AG08395 (cell line): ENCODE data around the gene CELSR2.
"Not testable (repeated sequence)": the region's sequence is repeated elsewhere in the genome, so short reads cannot be mapped to it uniquely, and the experiment has no call there.

Experiments
- DNase-seq: peaks from one replicate; pipeline ENCODE4 v3.0.0; 2012; ENCODE audit warnings: mixed read lengths, low spot score

The CELSR2 gene, protein sequence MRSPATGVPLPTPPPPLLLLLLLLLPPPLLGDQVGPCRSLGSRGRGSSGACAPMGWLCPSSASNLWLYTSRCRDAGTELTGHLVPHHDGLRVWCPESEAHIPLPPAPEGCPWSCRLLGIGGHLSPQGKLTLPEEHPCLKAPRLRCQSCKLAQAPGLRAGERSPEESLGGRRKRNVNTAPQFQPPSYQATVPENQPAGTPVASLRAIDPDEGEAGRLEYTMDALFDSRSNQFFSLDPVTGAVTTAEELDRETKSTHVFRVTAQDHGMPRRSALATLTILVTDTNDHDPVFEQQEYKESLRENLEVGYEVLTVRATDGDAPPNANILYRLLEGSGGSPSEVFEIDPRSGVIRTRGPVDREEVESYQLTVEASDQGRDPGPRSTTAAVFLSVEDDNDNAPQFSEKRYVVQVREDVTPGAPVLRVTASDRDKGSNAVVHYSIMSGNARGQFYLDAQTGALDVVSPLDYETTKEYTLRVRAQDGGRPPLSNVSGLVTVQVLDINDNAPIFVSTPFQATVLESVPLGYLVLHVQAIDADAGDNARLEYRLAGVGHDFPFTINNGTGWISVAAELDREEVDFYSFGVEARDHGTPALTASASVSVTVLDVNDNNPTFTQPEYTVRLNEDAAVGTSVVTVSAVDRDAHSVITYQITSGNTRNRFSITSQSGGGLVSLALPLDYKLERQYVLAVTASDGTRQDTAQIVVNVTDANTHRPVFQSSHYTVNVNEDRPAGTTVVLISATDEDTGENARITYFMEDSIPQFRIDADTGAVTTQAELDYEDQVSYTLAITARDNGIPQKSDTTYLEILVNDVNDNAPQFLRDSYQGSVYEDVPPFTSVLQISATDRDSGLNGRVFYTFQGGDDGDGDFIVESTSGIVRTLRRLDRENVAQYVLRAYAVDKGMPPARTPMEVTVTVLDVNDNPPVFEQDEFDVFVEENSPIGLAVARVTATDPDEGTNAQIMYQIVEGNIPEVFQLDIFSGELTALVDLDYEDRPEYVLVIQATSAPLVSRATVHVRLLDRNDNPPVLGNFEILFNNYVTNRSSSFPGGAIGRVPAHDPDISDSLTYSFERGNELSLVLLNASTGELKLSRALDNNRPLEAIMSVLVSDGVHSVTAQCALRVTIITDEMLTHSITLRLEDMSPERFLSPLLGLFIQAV (N-terminal part only)

DNA sequence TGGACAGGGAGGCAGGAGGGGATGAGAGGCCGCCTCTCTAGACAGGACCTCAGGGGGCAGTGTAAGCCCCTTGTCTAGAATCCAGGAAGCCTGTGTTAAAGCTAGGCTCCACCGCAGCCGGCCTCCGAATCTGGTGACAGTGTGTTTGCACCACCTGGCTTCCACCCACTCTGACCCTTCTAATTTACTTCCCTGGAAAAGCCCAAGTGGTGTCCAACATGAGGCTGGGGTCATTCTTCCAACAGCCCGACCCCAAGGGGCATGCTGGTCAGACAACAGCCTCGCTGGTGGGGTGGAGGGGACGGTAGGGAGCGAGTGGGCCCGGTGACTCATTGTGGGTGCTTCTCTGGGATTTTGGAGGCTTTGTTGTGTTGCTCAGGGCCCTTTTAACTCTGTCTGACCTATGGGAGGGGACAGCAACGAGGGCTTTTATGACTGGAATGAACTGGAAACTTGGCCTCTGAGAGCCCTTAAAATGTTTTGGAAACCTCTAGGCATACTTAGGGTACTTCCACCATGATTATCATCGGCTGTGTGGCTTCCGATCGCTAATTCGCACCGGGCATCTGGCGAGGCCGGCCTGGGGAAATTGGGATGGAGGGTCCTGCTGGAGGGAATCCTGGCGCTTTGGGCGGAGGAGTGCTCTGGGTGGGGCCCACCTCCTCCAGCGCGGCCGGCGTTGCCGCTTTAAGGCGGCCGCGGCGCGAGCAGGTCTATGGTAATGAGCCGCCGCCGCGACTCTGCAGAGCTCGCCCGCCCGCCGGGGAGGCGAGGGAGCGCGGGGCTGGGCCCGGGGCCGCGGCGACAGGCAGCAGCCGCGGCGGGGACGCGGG, at the start of gene CELSR2:
TSS of gene CELSR2 (plus strand) at position 743 of the 833 bp plus-strand sequence. CDS start 541 bp downstream, outside the sequence.
- peak; percentile 71 for DNase-seq

DNA sequence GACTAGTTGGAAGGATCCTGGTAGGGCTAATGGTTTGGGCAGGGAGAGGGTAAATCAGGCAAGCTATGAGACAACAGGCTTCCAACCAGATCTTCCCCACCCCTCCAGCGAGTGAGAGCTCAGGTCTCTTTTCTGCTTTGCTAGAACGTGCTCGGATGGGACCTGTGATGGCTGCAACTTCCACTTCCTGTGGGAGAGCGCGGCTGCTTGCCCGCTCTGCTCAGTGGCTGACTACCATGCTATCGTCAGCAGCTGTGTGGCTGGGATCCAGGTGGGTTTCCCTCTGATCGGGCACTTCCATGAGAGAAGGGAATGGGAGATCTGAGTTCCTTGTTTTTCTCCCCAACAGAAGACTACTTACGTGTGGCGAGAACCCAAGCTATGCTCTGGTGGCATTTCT, 49.6 kb upstream of the CELSR2 start:
- no peak for DNase-seq

DNA sequence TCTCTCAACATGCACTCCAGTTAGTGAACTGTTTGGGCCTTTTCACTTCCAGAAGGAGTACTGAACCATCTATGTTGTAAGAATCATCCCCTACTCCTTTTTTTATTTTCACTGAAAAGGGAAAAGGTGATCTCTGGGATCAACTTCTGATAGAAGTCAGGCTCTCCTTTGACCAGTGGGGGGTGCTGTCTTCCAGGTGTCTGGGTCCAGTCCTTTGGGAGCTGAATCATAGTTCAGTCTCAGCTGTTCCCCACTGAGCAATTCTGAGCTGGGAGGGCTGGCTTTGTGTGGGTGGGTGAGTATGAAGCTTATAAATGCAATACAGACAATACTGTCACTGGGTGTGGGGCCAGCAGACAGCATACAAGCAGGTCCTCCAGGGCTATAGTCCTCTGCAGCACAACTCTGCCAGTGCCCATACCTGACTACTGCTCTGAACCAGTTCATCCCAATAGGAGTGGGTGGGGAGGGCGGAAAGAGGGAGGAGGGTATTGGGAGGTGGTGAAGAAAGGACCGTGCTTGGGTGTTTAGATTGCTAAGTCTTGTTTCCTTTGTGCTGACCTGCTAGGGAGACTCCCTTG, 48.1 kb upstream of the CELSR2 start:
- DNase-seq, result peak; percentile 86

DNA sequence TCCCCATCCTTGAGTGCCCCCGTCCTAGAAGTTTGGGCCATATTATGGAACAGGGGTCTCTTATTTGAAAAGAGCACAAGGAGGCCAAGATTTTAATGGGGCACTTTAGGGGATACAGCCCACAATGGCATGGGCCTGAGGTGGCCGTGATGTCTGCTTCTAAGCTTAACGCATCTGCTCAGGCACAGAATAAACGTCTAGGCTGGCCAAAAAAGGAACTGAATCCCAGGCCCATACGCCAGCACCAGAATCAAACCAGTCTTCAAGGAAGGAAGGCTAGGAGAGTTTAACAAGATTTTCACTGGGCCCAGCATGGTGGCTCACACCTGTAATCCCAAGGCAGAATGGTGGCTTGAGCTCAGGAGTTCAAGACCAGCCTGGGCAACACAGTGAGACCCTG, 44.9 kb upstream of the CELSR2 start:
- no peak for DNase-seq

DNA sequence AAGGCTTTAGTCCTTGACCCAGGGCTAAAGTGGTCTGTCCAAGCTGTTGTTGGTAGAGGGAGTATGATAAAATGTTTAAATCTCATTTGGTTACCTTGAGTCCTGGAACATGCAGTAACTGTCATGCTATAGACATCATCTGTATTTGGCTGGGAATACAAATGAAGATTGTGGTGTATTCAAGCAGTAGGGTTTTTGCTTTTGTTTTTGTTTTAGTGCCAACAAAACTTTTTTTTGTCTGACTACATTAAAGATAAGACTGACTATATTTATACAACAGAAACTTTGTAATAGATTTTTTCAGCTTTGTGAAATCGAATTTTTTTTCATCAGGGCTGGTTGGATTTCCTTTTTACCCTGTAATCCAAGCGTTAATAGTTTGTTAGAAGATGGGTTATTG, 43.0 kb upstream of the CELSR2 start:
- DNase-seq, result no peak

DNA sequence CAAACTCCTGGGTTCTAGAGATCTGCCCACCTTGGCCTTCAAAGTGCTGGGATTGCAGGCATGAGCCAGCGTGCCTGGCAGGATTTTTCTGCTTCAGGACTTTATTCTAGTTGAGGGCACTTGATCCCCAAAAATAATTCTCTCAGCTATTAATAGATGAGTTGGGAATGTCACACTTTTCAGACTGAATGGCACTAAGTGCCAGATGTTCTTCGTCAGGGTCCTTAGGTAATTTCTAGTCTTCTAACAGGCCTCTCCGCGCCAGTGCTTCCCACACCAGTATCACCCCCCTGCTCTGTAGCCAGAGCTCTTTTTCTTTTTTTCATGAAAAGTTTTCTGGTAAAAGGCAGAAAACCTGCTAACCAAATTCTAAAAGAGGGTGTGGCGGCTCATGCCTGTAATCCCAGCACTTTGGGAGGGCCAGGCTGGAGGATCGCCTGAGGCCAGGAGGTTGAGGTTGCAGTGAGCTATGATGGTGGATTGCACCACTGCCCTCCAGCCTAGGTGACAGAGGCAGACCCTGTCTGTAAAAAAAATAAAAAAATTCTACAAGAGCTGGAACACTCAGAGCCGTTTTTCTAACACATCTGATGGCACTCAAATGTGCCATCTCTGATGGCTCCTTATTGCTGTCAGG, 41.8 kb upstream of the CELSR2 start:
- DNase-seq, result no peak

DNA sequence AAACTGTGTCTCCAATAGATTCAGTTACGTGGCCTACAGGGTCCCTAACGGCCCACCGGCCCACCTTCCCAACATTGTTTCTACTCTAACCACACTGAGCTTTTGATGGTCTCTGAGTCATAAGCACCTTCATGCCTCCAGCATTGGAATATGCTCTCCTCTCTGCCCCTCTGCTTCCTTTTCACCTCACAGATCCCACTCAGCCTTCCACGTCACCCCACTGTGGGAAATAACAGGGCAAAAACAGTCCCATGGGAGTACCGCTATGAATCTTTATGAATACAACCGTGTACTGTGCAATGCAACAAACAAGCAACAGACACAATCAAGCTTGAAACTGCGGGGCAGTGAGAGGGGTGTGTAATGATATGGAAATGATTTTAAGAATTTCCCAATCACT, 40.9 kb upstream of the CELSR2 start:
- no peak for DNase-seq

DNA sequence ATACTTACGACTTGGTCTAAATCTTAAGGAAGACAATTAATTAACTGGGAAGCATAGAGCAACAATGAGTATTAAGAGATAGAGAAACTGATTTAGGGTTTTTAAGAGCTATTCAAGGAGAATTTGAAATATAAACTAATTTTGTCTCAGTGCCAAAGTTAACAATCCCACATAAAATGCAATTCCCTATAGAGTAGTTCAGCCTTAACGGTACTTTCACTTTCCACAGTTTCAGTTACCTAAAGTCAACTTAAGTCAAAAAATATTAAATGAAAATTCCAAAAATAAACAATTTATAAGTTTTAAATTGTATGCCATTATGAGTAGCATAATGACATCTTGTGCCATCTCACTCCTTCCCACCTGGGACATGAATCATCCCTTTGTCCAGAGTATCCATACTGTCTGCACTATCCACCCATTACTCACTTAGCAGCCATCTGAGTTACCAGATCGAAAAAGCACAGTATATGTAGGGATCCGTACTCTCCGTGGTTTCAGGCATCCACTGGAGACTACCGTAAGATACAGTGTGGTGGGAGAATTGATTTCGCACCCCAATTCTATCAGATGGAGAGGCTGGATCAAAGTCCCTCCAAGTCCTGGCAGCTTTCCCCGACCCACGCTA, 40.4 kb upstream of the CELSR2 start:
- no peak for DNase-seq

DNA sequence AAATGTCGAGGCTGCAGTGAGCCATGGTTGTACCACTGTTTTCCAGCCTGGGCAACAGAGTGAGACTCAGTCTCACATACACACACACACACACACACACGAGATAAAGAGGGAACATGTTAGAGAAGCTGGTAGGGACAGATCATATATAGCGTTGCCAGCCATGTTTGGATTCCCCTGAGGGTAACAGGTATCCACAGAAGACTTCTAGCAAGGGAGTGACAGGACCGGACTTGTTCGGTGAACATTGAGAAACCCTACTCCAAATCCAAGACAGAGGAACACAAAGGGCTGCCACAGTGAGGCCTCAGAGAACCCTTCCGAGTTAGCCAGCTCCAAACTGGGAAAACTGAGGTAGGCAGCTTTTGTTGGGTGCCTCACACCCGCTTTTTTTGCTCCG, 39.3 kb upstream of the CELSR2 start:
- no peak for DNase-seq

DNA sequence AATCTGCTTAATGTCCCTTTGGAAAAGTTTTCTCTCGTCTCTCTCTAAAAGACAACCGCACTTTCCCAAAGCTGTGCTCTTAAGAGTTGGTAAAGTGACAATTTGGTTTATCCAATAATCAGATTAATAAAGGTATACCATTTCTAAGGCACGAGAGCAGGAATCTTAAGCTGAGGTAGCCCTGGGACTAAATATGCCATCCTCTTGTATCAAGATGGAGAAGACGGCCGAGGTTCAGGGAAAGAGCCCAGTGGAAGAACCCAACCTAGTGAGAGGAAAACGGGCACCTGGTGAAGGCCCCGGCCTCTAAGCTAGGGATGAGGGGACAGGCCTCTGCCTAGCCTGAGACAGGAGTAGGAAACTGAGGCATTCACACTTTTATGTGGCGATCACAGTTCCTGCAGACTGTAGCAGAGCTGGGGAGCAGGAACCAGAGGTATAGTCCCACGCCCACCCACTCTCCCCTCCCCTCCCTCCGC, 36.0 kb upstream of the CELSR2 start:
- DNase-seq, result no peak

DNA sequence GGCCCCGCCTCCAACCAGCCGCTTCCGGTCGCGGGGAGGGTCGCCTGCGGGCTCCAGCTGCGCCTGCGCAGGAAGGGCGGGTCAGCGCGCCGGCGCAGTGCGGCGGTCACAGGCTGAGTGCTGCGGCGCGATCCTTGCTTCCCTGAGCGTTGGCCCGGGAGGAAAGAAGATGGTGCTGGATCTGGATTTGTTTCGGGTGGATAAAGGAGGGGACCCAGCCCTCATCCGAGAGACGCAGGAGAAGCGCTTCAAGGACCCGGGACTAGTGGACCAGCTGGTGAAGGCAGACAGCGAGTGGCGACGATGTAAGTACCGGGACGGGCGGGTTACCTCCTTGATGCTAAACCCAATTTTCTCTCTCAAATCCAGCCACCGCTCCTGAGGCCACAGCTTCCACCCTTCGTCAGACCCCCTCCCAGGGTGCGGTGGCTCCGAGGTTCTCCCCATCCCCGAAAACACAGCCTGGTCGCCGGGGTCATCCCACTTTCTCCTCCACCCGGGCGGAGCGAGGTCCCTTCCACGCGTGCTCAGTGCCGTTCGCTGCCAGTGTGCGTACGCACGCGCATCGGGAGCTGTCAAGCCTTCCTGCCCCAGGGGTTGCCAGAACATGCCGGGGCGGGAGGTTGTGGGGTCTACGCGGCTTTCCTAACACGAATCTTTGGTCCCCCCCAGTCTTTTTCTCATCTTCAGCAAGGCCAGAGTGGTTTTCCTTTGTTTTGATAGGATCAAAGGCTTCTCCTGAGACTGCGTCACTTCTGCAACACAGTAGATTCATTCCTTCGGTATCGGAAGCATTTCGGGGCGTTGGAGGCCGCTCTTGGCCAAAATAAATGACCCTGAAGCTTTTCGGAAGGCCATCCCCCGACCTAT, 35.3 kb upstream of the CELSR2 start, which contains the start of gene SARS1:
TSS of gene SARS1 (plus strand) at position 95 of the 870 bp plus-strand sequence. CDS start at position 170, 75 bp downstream.
- peak; percentile 98 for DNase-seq

DNA sequence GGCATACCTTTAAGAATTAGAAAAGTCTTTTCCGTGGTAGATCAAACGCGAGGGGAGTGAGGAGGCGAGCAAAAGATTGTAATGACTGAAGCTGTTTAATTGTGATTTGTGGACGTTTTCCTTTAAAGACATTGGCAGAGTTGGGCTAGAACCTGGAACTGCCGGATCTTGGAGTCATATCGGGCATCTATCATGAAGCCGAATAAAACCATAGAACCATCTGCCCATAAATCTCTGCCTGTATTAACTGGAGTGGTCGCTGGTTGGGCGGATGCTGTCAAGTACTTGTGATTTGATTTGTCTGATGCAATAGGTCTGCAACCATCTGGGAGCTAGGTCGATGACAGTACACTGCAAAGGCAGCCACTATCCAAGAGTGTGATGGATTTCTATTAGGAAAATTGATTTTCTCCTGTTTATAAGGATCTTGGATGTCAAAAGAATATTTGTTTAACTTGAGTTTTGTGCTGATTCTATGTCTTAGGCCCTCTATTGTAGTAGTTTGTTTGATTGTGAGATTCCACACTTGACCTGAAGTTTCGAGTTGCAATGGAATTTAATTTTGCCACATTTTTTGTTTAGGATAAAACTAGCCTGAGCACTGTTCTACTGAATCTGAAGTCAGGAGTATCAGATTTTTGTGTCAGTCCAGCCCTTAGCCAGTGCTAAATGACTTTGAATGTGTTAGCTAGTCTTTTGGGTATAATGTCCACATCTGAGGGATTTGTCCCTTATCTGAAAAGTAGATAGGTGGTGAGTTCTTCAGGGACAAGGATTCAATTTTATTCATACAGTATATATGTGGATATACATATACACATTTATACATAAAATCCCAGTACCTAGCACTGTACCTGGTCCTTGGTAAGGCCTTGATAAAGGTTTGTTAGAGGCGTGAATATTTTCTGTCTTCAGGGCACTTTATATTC, 34.4 kb upstream of the CELSR2 start:
- peak; percentile 69 for DNase-seq

DNA sequence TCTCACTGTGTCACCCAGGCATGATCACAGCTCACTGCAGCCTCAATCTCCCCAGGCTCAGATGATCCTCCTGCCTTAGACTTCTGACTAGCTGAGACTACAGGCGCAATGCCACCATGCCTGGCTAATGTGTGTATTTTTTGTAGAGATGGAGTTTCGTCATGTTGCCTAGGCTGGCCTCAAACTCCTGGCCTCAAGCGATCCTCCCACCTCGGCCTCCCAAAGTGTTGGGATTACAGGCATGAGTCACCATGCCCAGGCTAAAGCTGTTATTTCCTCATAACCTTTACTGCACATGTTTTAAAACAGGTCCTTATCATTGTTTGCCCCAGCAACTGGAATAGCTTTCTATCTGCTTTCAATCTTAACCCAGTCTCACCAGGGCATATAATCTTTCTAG, 32.7 kb upstream of the CELSR2 start:
- DNase-seq, result no peak

DNA sequence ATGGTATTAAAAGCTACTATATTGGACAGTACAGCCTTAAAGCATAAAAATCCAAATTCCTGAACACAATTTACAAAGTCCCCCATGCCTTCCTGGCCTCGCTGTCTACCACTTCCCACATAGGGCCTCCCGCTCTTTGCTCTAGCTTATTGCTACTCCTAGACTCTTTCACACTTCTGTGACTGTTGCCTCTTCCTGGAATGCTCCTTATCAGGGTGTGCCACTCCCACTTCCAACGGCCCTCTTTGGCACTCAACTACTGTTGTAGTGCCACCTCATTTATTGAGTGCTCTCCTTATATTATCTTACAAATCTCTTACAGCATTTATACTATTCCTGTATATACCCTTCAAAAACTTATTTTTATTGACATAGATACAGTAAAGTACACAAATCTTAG, 30.8 kb upstream of the CELSR2 start:
- no peak for DNase-seq

DNA sequence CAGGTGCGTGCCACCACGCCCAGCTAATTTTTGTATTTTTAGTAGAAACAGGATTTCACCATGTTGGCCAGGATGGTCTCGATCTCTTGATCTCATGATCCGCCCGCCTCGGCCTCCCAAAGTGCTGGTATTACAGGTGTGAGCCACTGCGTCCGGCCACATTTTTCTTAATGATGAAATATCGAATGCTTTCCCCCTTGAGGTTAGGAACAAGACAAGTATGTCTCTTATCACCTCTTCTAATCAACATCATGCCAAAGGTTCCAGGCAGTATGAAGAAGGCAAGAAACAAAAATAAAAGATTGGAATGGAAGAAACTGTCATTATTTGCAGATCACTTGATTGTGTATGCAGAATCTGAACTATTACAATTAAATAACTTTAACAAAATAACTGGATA, 28.1 kb upstream of the CELSR2 start:
- not testable (repeated sequence) for DNase-seq

DNA sequence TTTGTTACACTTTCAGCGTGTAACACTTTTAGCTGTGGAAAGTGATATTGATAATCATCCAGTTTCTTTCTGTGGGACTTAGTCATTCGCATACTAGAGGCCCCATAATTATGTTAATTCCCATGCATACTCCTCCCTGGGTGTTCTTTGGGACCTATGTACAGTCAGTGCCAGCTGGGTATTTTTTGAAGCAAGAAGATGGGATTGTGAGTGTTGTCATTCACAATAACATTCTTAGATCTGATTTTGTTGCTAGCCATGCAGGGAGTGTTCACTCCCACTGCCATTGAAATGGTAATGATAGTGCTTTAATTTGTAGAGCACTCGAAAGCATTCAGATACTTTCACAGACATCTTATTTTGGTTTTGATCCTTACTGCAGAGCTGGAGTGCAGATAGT, 24.0 kb upstream of the CELSR2 start:
- no peak for DNase-seq

DNA sequence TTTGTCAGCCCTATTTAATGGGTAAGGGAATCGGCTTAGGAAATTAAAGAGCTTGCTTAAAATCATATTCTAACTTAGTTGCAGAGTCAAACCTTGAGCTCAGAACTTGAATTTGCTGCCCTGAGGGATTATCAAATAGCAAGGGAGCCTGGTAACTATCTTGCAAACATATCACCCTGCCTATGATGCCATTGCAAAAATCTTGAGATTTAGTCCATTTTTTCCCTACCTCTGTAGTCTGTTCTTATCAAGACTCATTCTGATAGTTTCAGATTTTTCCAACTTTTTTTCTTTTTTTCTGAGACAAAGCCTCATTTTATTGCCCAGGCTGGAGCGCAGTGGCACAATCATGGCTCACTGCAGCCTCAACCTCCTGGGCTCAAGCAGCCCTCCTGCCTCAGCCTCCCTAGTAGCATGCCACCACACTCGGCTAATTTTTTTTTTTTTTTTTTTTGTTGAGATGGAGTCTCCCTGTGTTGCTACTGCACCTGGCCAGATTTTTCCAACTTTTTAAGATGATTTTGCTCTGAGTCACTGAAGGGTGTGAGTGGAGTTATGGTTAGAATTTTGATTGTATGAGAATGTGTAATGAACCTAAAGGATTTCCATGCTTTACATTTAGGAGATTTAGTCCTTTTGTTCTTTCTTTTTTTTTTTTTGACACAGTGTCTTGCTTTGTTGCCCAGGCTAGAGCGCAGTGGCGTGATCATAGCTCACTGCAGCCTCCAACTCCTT, 23.5 kb upstream of the CELSR2 start:
- no peak for DNase-seq
